GM19043 (cell line): ENCODE measurements around the gene CHST8.
"Not testable (repeated sequence)": the region's sequence is repeated elsewhere in the genome, so short reads cannot be mapped to it uniquely, and the experiment has no call there.

Experiments used
- ATAC-seq: cut with Tn5 transposase; IDR thresholded peaks from one replicate; pipeline ENCODE4 v1.9.1; 2021; ENCODE audit warnings: low read depth; ENCODE audit not compliant: unreplicated experiment

Gene CHST8

DNA sequence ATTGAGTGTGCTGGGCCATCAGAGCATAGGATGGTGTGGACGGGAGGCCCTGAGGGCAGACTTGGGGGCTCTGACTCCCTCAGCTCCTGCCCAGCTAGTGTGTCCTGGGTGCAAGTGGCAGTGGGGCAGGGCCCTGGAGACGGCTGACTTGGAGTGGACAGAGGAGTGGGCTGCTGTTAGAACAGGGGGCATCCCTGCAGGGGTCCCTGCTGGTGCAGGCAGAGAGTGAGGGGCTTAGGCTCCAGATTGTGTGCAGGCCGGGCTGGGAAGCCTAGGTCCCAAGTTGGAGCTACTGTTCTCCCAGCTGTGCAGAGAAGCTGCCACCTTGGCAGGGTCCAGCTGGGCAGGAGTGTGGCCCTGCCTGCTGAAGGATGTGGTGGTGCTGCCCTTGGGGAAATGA, 183.6 kb downstream of the CHST8 start:
- no peak for ATAC-seq

DNA sequence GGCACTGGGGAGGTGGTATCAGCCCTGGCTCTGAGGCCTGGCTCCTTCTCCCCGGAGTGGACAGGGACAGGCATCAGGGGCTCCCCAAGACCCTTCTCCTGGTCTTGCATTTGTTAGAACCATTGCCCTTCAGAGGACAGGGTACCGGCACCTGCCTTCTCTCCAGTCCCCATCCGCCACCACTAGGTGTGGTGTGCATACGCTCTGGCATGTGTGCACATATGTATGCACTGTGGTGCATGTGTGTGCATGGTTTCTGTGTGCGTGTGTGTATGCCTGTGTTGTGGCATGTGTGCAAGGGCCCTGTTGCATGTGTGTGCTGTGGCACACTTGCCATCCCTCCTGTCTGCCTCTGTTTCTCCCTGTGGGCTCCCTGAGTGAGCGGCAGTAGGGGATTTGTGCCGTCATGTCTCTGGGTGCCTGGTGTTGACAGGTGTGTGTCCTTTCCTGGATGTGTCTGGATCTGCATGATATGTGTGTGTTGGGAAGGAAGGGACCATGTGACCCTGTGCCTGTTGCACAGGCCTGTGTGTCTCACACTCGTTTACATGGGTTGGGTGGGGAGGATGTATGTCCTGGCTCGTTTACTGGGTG, 184.2 kb downstream of the CHST8 start:
- ATAC-seq, result no peak

DNA sequence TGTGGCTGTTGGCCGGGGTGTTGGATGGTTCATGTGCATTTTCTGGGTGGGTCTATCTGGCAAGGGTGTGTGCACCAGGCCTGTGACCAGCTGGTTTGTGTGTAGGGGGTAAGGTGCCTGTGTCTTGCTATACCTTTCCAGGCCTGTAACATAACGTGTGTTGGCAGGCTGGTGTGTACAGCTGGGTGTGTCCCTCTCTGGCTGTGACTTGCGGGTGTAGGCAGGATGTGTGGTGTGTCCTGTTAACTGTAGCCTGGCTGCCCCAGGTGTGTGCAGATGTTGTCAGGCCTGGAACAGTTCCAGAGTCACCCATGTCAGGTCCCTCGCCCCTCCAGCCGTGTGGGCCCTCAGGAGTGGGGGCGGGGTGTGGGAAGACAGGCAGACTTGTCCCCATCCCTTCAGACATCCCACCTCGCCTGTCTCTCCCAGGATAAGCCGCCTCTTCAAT, 184.7 kb downstream of the CHST8 start:
- no peak for ATAC-seq

DNA sequence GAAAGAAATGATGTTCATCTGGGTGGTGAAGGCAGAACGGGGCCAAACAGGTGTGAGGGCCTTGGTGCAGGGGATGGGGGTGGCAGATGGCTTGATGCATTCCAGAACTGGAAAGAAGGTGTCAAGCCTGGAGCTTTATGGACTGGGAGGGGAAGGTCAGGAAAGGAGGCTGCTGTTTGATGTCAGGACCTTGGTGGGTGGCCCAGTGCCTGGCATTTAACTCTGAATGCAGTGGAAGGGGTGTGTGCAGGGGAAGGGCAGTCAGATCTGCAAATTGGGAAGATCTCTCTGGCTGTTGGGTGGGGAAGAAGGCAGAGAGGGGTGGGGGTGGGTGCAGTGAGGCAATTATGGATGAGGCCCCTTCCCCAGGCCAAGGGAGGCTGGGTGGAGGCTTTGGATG, 186.6 kb downstream of the CHST8 start:
- no peak for ATAC-seq

DNA sequence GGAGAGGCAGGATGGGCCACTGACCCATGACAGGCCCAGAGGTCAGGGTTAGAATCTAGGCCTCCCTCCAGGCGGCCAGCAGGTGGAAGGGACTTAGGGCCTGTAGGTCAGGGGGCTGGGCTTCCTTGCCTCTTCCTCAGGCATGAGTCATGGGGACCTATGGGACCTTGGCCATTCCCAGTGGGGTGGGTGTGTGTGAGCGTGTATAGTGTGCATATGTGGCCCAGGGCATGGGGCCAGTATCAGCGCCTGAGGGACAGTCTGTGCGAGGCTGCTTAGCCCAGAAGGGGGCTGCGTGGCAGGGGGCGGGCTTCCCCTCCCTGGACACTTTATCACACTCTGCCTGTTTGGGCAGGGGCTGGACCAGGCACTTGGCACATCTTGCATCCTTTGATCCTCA, 188.2 kb downstream of the CHST8 start:
- ATAC-seq, result no peak

DNA sequence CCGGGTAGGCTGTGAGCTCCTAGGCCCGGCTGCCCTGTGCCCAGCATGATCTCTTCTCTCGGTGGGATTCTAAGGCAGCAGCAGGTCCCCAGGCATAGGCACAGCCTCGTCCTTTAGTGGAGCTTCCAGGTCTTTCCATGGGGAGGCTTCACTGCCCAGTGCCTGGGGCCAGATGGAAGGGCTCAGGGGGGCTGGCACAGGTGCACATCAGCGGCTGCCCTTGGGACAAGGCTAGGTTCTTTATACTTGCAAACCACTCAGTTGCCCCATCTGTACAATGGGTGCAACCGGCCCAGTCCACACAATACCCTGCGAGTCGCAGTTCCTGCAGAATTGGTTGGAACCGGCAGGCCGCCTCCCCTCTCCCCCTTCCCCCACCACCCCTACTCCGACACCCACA, 189.1 kb downstream of the CHST8 start:
- no peak for ATAC-seq

DNA sequence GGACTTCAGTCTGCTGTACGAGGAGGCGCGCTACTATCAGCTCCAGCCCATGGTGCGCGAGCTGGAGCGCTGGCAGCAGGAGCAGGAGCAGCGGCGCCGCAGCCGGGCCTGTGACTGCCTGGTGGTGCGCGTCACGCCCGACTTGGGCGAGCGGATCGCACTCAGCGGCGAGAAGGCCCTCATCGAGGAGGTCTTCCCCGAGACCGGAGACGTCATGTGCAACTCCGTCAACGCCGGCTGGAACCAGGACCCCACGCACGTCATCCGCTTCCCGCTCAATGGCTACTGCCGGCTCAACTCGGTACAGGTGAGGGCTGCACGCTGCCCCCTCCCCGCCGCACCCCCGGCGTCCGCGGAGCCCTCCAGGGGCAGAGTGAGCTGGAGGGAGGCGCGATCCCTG, 189.5 kb downstream of the CHST8 start:
- ATAC-seq, result no peak

DNA sequence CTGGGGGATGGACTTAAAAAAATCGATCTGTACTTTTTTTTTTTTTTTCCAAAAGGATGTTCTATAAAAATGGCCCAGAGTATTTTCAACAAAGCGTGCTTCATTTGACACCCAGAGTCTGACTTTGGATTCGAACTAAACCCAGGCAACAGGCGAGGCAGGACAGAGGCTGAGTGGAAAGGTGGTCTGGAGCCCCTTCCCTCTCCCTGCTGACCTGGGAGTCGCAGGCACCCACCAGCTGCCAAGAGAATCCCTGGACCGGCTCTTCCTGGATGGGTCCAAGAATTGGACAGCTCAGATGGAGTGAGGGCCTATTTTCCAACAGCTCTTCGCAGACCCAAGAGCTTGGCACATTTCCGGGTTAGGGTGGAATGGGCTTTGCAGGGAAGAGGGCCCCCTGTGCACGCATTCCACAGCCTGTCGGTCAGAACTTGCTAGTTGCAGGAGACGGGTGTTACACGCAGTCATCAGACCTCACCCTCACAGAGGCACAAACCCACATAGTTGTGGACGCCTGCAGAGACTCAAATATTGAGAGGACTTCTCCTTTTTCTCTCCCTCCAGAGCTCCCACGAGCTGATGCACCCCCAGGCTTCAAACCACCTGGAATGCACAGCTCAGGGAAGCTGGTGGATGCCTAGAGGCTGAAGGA, 190.1 kb downstream of the CHST8 start:
- no peak for ATAC-seq

DNA sequence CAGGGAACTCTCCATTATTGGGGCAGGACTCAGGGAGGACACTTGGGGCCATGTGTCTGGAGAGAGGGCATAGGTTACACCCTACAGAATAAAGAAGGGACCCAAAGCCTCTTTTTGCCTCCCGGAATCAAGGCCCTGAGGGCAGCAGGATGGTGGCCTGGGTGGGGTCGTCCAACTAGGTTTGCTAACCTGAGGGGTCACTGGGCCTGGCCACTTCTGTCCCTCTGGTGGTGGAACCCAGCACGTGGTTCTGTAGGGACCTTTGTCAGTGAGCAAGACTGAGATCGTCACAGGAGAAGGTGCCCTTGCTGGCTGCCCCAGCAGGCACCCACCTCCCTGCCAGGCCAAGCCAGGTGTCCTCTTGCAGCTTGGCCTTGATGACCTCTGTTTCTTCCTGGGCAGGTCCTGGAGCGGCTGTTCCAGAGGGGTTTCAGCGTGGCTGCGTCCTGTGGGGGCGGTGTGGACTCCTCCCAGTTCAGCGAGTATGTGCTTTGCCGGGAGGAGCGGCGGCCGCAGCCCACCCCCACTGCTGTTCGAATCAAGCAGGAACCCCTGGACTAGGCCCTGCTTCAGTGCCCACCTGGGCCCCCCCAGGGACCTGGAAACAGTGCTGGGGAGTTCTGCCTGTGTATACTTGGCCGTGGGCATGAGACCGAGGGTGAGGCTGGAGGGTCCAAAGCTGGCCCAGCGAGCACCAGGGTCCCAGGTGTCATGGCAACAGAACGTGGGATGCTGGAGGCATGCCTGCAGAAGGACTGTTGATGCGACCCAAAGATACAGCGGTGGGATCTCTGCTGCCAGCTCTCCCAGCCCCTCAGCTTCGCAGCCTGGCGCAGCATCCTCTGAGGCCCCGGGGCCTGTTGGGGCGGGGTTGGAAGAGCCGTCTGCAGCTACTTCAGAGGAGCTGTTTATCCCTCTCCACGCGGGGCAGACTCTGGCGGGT, 190.9 kb downstream of the CHST8 start:
- ATAC-seq, result no peak

DNA sequence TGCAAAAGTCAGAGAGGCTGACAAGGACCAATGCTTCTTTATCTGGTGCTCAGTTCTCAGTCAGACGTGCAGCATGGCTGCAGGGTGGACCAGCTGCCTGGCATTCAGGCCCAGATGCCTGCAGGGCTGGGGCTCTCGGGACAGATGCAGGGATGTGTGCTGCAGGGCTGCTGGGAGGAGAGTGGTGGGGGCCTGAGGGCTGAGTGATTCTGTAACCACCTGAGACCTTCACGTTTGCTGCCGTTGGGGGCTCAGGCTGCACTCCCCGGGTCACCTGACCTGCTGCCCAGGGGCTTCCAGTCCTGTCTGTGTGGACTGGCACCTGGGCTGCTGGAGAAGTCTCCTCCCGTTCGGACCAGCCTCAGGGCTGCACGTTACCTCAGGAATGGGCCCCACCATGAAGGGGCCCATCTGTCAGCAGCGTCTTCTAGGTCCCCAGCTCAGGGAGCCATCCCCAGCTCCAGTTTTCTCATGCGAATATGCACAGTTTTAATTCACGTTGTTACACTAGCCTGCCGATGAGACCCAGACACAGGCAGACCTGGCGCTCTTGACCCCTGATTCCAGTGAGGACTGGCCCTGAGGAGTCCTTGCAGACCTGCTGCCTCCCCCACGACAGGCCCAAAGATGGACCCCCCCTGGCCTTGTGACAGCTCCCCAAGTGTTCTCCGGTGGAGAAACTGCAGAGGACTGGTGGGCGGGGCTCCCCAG, 191.8 kb downstream of the CHST8 start:
- ATAC-seq, result no peak

DNA sequence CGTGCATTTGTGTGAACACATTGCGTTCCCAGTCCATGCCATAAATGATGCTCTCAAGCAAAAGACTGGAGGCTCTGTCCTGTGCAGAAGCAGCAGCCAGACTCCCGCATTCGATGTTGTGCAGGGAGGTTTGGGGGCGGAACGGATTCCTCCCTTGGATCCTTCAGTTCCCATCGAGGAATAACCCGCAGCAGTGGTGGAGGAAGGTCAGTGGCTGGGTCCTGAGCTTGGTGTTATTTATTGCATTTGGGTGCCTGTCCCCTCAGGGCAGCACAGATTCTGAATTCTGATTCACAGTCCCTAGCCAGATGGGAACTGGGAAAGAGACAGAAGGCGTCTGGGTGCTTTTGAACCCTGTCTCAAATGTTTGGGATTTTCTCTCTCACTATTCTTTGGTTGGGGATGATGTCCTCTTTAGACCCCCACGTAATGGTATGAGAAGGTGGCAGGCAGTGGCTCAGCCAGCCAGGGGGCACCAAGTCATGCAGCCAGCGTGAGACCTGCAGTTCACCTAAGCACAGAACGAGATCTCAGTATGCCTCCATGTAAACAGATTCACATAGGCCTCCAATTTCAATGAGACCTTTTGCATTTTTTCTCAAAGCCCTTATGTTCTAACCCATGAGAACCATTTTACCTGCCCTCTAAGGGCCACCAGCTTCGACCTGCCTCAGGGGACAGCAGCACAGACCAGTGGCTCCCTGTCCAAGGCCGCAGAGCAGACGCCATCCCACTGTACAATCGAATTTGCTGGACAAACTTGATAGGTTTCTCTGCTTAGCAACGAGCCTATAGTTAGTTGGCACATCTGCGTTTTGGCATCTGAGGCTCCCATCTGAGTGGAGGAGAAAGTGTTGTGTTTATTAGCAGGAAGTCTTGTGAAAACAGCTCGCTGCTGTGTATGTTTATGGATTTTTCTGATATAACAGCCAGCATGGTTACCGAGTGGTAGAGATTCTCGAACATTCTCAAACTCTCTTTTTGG, 192.7 kb downstream of the CHST8 start:
- ATAC-seq, result no peak

DNA sequence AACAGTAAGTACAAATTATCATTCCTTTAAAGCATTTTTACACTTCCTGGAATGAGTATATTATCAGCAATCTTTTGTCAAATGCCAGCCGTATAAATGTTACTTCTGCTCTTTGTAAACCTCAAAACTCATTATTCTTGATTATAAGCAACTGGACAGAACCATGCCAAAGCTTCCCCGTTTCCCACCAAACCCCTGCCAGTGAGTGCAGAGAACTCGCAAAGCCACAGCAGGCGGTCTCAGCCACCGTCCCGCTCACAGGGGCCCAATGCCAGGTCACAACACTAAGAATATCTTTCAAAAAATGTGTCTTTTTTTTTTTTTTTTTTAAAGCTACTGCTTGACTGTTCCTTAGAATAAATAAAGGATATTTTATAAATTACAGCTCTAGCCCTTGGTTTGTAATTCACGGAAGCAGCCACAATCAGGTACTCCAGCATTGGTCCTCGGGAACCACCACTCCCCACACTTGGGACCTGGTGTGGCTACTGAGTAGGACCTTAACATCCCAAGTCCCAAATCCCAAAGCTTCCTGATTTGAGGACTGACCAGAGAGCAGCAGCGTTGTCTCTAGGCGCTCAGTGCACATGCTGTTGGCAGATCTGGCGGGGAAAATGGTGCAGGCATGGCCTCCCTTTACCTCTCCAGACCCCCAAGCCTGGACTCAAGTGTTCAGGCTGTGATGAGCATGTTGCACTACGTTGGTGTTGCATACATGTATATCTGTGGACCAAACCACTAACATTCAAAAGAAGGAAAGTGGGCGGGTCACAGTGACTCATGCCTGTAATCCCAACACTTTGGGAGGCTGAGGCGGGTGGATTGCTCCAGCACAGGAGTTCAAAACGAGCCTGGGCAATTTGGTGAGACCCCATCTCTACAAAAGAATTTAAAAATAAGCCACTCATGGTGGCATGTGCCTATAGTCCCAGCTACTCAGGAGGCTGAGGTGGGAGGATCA, 193.9 kb downstream of the CHST8 start:
- ATAC-seq, result no peak

DNA sequence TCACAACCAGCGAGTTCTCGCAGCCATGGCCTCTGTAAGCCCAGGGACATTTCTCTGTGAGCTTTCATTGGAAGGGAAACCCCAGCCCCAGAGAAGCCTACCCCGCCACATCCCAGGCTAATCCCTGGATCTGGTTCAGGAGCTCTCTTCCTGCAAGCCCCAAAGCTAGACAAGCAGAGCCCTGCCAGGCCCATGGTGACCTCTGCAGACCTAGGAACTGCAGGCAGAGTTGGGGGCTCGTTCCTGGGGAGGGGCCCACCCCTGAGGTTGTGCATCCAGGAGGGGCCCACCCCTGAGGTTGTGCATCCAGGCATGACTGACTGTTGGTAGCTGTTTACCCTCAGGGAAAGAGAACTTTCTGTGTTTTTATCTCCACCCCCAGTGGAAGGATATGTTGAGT, 196.7 kb downstream of the CHST8 start:
- ATAC-seq, result no peak

DNA sequence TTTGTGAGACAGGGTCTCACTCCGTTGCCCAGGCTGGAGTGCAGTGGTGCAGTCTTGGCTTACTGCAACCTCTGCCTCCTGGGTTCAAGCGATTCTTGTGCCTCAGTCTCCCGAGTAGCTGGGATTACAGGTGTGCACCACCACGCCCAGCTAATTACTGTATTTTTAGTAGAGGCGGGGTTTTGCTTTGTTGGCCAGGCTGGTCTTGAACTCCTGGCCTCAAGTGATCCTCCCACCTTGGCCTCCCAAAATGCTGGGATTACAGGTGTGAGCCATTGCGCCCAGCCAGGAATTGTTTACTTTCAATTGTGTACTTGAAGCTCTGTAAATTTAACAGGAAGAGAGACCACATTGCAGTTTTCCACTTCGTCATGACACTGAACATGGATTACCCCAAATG, 197.3 kb downstream of the CHST8 start:
- not testable (repeated sequence) for ATAC-seq

DNA sequence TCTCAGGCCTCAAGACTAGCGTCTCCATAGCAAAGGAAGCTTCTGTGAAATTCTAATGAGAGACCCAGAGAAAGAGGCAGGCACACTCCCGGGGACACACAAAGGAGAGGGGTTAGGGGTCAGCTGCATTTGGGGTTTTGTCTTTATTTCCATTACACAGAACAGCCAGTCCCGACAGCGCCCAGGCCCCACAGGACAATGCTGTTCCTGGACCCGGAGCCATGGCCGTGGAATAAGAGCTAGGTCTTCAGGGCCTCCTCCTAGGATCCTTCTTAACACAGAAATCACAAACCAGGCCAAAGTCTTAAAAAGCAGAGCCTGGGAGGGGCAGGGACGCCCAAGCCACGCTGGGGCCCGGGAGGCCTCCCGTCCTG, 197.7 kb downstream of the CHST8 start:
- no peak for ATAC-seq

DNA sequence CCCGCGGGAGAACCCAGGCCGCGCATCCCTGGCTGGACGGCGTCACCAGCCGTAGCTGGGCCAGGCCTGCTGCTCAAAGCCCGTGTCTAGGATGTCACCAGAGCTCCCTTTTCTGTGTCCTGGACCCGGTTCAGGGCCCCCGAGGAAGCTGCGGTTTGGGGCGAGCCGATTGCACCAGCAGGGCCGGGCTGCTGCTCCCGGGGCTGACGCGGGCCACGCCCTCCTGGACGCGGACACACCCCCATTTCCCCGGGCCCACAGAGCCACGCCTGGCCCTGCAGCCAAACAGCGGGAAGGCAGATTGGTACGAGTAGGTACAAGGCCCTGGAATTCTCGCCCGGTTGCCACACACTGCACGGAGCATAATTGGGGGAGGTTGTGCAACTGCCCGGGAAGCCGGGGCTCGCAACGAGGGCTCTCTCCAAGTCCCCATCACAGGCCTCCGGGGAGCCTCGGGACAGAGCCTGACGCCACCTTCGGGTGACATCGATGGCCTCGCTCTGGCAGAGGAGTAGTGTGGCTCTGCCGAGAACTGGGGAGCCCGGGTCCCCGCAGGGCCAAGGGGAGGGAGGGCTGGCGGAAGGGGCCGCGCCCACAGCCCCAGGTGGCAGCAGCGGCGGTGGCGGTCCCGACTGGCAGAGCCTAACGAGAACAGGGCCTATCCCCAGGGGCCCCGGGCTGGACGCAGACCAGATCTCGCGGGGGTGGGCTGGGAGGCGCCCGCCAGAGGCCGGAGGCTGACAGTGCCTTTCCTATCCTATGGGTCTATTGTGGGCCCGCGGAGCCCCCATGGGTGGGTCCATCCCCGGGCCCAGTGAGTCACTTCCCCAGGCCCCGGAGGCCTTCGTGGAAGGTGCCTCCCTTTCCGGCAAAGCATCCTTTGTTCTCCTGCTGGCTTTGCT, 198.4 kb downstream of the CHST8 start:
- peak; percentile 51 for ATAC-seq

DNA sequence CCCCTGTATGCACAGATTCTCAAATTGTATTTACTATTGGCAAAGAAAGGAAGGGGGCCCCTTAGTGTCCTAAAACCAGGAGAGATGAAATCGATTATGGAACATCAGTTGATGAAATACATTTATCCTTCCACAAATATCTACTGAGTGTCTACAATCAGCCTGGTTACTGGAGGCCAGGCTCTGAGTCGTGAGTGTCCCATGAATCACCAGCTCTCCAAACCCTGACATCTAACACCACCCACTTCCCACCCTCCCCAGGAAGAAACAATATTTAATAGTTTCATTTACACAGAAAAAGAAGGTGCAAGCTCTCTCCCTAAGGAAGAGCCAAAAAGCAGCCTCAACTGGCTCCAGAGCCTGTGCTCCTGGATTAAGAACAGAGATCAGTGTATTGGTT, 200.1 kb downstream of the CHST8 start:
- no peak for ATAC-seq
